Gastroesophageal sphincter (tissue), 4 donors: ENCODE results near the gene CD300E. TPM values are rescaled to one million over a fixed set of nuclear protein-coding genes. Genes with fewer than 3 reads are reported as not detected.

Experiments used
- ATAC-seq: fragments of 150-250 bp; one replicate; pipeline ENCODE4 v1.9.1; 2016; ENCODE audit warnings: mild to moderate bottlenecking, moderate library complexity
- H3K27ac ChIP-seq, 4 donors: fragments of 200-600 bp; sonication (generic) in 3 of 4; 1 replicate in 3 of 4; 2 replicates in 1 of 4; pipeline ENCODE4 v1.5.1; 2016 to 2019
- H3K27me3 ChIP-seq: fragments of 200-600 bp; sonication (generic); one replicate; pipeline ENCODE4 v1.5.1; 2019
- H3K36me3 ChIP-seq, 2 donors: fragments of 200-600 bp; sonication (generic); one replicate each; pipeline ENCODE4 v1.5.1; 2019; ENCODE audit warnings: control low read depth in 1 of 2
- H3K4me1 ChIP-seq, 3 donors: fragments of 200-600 bp; sonication (generic); 1 replicate in 2 of 3; 2 replicates in 1 of 3; pipeline ENCODE4 v1.5.1; 2016 to 2019; ENCODE audit warnings: control low read depth in 2 of 3
- H3K4me3 ChIP-seq, 2 donors: fragments of 200-600 bp; sonication (generic); one replicate each; pipeline ENCODE4 v1.5.1; 2019; ENCODE audit warnings: mild to moderate bottlenecking in 1 of 2, moderate library complexity in 1 of 2
- H3K9me3 ChIP-seq, 3 donors: fragments of 200-600 bp; sonication (generic); one replicate each; pipeline ENCODE4 v1.5.1; 2017 to 2019; ENCODE audit warnings: control low read depth in 2 of 3
- EP300 ChIP-seq: sonication (generic); formaldehyde crosslinking; IDR thresholded peaks from one replicate; pipeline ENCODE4 v1.6.1; 2017; ENCODE audit warnings: antibody characterized with exemption, mild to moderate bottlenecking
- POLR2A ChIP-seq, 2 donors: fragments of 450-650 bp; IDR thresholded peaks; one replicate each; pipeline ENCODE4 v1.6.1; 2017; ENCODE audit warnings: antibody characterized with exemption in 2 of 2, mild to moderate bottlenecking in 2 of 2, moderate library complexity in 1 of 2
- POLR2AphosphoS5 ChIP-seq: sonication (generic); formaldehyde crosslinking; IDR thresholded peaks from one replicate; pipeline ENCODE4 v1.6.1; 2017; ENCODE audit warnings: antibody characterized with exemption
- WGBS, 2 donors: methylation state at CpG; one replicate each; pipeline ENCODE4 v1.1.5; 2018; ENCODE audit warnings: low coverage in 1 of 2; 5-methylcytosine and 5-hydroxymethylcytosine counted together
- total RNA-seq, 4 donors: library from RNA; depleted of rRNA; stranded (reverse); fragments of >200 nt; gene quantifications; one replicate each; pipeline ENCODE4 v1.1.0, GENCODE V29; 2016
- TF ChIP-seq, protein P1 (sequence below), 4 experiments: fragments of 200-600 bp in 2 of 4; fragments of 450-650 bp in 2 of 4; sonication (generic) in 1 of 4; IDR thresholded peaks; one replicate each; pipeline ENCODE4 v1.5.1; 2017 to 2019; ENCODE audit warnings: antibody characterized with exemption in 4 of 4, mild to moderate bottlenecking in 2 of 4, moderate library complexity in 2 of 4

Gene CD300E
- total RNA-seq, 4 donors from 2014 or later = 0.16 to 3.9 (median 0.41) TPM

DNA sequence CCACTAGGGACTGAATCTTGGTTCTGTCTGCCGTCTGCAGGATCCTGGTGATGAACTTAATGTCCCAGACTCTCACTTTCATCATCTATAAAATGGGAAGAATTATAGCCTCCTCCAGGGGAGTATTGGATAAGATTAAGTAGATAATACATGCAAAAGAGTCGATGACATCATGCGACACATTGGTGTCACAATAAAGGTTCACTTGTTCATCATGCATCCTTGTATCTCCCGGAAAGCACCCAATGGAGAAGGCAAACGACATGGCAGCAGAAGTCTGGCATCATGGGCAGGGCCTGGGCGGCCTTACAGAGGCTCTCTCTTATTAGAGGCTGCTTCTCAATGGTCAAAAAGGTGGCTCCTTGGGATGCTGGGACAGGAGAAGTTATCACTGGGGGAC is 35.1 kb upstream of the CD300E start:
- H3K27me3 ChIP-seq = peaks cover 60% of the 10 kb centered on the region
- H3K4me1 ChIP-seq = no peaks in the 10 kb centered on the region
- no peak overlapping the region for H3K27ac ChIP-seq
- H3K9me3 ChIP-seq = no peaks in the 10 kb centered on the region
- ATAC-seq = no peak
- no peaks in the 10 kb centered on the region for H3K36me3 ChIP-seq
- TF ChIP-seq POLR2A (IDR thresholded peaks at IDR 0.05) = no peak
- no peak for TF ChIP-seq EP300
- TF ChIP-seq, protein P1, sequence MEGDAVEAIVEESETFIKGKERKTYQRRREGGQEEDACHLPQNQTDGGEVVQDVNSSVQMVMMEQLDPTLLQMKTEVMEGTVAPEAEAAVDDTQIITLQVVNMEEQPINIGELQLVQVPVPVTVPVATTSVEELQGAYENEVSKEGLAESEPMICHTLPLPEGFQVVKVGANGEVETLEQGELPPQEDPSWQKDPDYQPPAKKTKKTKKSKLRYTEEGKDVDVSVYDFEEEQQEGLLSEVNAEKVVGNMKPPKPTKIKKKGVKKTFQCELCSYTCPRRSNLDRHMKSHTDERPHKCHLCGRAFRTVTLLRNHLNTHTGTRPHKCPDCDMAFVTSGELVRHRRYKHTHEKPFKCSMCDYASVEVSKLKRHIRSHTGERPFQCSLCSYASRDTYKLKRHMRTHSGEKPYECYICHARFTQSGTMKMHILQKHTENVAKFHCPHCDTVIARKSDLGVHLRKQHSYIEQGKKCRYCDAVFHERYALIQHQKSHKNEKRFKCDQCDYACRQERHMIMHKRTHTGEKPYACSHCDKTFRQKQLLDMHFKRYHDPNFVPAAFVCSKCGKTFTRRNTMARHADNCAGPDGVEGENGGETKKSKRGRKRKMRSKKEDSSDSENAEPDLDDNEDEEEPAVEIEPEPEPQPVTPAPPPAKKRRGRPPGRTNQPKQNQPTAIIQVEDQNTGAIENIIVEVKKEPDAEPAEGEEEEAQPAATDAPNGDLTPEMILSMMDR (IDR thresholded peaks at IDR 0.05) = no peak
- TF ChIP-seq POLR2AphosphoS5 = no peak
- no peak overlapping the region for H3K4me3 ChIP-seq
- 74 to 75% methylated on average over 5 to 6 of the region's 6 CpGs for WGBS, 2 donors

DNA sequence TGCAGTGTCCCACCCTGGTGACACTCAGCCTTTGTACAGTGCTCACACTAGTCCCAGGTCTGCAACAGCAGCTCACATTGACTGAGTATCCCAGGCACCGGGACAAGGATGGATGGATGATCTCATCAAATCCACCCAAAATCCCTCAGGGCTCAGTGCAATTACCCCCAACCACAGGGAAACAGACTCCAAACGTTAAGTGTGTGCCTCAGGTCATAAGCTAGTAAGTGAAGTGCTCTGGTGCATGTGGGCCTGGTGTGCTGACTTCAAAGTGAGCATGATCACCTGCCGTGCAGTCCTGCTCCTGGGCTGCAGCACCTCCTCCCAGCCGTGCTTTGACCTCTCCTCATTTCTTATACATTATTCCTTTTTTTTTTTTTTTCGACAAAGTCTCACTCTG is 31.2 kb upstream of the CD300E start:
- 60 to 78% methylated on average over 2 to 4 of the region's 5 CpGs for WGBS, 2 donors
- no peaks in the 10 kb centered on the region for H3K9me3 ChIP-seq
- H3K4me1 ChIP-seq = no peaks in the 10 kb centered on the region
- ATAC-seq = no peak
- no peak overlapping the region for H3K4me3 ChIP-seq
- peaks cover 80% of the 10 kb centered on the region for H3K27me3 ChIP-seq
- no peak for TF ChIP-seq POLR2AphosphoS5
- TF ChIP-seq, protein P1 (IDR thresholded peaks at IDR 0.05) = no peak
- TF ChIP-seq POLR2A (IDR thresholded peaks at IDR 0.05) = no peak
- no peak for TF ChIP-seq EP300
- no peak overlapping the region for H3K27ac ChIP-seq
- H3K36me3 ChIP-seq = no peaks in the 10 kb centered on the region

DNA sequence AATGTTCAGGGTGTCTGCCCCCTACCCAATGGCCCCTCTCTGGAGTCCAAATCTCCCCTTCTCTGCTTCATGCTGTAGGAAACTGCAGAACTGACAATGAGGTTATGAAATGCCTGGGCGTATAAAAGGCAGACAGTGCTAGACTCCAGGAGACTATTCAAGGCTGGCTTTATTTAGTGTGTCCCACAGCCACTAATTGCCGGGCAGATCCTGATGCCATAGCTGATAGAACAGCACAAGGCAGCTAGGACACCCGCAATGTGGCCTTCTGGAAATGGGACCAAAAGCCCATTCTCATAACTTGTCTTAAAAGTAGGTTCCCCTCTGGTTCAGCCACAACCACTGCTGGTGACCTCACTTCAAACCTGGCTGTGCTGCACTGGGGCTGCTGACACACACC is 28.5 kb upstream of the CD300E start:
- no peaks in the 10 kb centered on the region for H3K36me3 ChIP-seq
- TF ChIP-seq POLR2A (IDR thresholded peaks at IDR 0.05) (no peak), POLR2AphosphoS5 (no peak), EP300 (no peak)
- TF ChIP-seq, protein P1 (IDR thresholded peaks at IDR 0.05) = no peak
- H3K4me1 ChIP-seq = no peaks in the 10 kb centered on the region
- no peak for ATAC-seq
- H3K9me3 ChIP-seq = no peaks in the 10 kb centered on the region
- H3K4me3 ChIP-seq = no peak overlapping the region
- no peak overlapping the region for H3K27ac ChIP-seq
- 92% methylated on average over 2 of the region's 3 CpGs; no CpG with 5 or more reads in 1 of the 2 donors for WGBS, 2 donors
- H3K27me3 ChIP-seq = peaks cover 81% of the 10 kb centered on the region

DNA sequence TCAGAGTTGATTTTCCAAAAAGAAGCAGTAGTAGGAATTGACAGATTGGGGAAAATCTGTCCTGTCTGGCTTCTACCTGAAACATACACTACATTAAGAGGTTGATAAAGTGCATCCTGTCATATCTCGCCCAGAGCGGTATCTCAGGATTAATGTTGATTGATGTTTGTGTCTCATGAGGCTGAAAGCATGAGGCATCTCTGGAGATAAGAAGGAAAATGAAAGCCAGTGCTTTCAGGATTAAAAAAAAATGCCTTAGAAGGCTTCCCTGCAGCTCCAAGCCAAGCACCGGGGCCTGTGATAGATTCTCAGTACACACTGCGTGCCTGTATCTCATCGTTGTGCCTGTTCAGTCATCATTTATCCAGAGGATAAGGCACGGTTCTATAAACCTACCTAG is 26.4 kb upstream of the CD300E start:
- Histone ChIP-seq H3K27me3 (peaks cover 78% of the 10 kb centered on the region), H3K4me1 (no peaks in the 10 kb centered on the region), H3K36me3 (no peaks in the 10 kb centered on the region), H3K27ac (no peak overlapping the region), H3K9me3 (peaks cover 0 to 1% (median 0%) of the 10 kb centered on the region in 3 donors), H3K4me3 (no peak overlapping the region)
- 14 to 60% methylated on average over 1 to 5 of the region's 6 CpGs for WGBS, 2 donors
- ATAC-seq = no peak
- TF ChIP-seq, protein P1 (IDR thresholded peaks at IDR 0.05) = no peak
- no peak for TF ChIP-seq POLR2A (IDR thresholded peaks at IDR 0.05)

DNA sequence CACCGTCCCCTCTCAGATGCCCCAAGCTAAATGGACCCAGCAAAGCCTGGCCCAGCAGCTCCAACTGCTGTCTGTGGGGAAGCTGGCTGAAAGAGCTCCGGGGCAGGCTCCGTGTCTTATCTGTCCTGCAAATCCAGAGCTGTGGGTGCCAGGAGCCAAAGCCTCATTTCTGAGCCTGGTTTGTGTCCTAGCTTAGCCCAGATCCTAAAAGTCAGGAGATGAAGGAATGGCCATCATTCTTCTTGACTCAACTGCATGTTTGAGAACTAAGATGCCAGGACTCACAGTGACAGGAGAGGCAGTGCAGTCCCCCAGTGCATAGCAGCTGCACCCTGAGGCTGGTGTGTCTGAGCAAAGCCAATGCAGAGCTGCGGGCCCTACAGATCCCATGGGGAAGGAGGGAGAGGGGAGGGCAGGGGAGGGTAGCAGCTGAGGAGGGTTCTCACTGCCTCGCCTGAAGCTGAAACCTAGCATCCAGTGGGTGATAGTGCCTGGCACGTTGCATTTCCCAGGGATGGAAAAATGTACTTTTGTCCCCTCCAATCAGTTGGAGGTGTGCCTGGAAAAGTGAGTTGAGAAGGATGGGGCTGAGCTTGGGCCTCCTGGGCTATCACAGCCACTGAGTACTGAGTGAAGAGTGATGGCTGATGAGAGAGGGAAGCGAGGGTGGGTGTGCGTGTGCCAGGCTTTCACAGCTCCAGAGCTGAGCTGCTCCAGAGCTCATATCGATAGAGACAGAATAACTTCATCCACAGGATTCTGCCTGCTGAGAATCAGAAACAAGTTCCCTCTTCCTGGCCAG is 24.5 kb upstream of the CD300E start:
- H3K27ac ChIP-seq = no peak overlapping the region
- TF ChIP-seq, protein P1 (IDR thresholded peaks at IDR 0.05) = no peak
- no peak for TF ChIP-seq POLR2AphosphoS5
- TF ChIP-seq POLR2A (IDR thresholded peaks at IDR 0.05) = no peak
- TF ChIP-seq EP300 = no peak
- ATAC-seq = no peak
- 49 to 60% methylated on average over 3 of the region's 9 CpGs for WGBS, 2 donors
- peaks cover 0 to 6% (median 0%) of the 10 kb centered on the region in 3 donors for H3K9me3 ChIP-seq
- no peak overlapping the region for H3K4me3 ChIP-seq
- H3K36me3 ChIP-seq = no peaks in the 10 kb centered on the region
- peaks cover 69% of the 10 kb centered on the region for H3K27me3 ChIP-seq
- no peaks in the 10 kb centered on the region for H3K4me1 ChIP-seq
